Measurements from ENCODE around the gene PHACTR1.
"Not testable (repeated sequence)": the region's sequence is repeated elsewhere in the genome, so short reads cannot be mapped to it uniquely, and the experiment has no call there.

PHACTR1 gene

DNA sequence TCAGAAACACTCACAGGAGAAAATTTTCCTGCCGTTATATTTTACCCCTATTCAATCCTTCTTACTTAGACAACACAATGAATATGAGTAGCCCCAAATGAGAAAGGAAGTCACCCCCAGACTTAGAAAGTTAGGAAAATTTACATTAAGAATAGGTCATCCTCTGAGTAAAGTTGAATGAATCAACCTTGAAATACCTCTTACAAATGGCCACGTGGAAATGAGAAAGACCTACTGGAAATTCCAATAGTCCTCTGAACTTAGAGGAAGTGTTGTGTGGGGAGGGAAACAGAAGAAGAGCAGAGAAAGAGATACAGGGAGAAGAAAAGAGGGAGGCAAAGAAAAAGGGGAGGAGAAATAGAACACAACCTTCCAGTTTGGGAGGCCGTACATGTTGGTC, 43.7 kb downstream of the PHACTR1 start:
- no peaks in the 10 kb centered on the region for H3K36me3 ChIP-seq (ENCODE audit: insufficient read depth, low read length)
- no peaks in the 10 kb centered on the region for H3K4me1 ChIP-seq (ENCODE audit: insufficient read depth, low read length)
- no peaks in the 10 kb centered on the region for H3K27me3 ChIP-seq (ENCODE audit: insufficient read depth, low read length)
- H3K4me3 ChIP-seq (ENCODE audit: low read length) = no peak overlapping the region
- no peak overlapping the region for H2AFZ ChIP-seq (ENCODE audit: low read depth, low read length)
- no peaks in the 10 kb centered on the region for H3K9me3 ChIP-seq (ENCODE audit: low read length)

DNA sequence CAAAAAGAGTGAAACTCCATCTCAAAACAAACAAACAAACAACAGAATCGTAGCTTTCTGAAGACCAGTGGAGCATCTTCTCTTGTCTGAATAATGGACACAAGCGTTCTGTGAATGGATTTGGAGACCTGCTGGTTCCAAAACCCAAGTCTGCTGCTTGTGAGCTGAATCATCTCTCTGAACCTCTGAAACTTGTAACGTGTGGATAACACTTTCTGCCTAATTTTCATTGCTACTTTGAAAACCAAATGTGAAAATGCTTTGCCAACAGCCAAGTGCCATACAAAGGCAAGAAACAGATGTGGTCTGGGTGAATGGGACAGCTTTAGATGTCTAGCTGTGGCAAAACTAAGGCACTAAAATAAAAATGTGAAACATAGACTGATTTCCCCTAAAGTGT, 44.3 kb downstream of the PHACTR1 start:
- Histone ChIP-seq H2AFZ (ENCODE audit: low read depth, low read length) (no peak overlapping the region), H3K9me3 (ENCODE audit: low read length) (no peaks in the 10 kb centered on the region), H3K4me3 (ENCODE audit: low read length) (no peak overlapping the region), H3K27me3 (ENCODE audit: insufficient read depth, low read length) (no peaks in the 10 kb centered on the region), H3K36me3 (ENCODE audit: insufficient read depth, low read length) (no peaks in the 10 kb centered on the region), H3K4me1 (ENCODE audit: insufficient read depth, low read length) (no peaks in the 10 kb centered on the region)

GRCh38 chr6:12761376-12762115, 45.0 kb downstream of the PHACTR1 start:
- Histone ChIP-seq H3K4me1 (ENCODE audit: insufficient read depth, low read length) (no peaks in the 10 kb centered on the region), H2AFZ (ENCODE audit: low read depth, low read length) (no peak overlapping the region), H3K36me3 (ENCODE audit: insufficient read depth, low read length) (no peaks in the 10 kb centered on the region), H3K27me3 (ENCODE audit: insufficient read depth, low read length) (no peaks in the 10 kb centered on the region), H3K4me3 (ENCODE audit: low read length) (no peak overlapping the region), H3K9me3 (ENCODE audit: low read length) (no peaks in the 10 kb centered on the region)

- H3K27me3 ChIP-seq (ENCODE audit: insufficient read depth, low read length); H3K9me3 ChIP-seq (ENCODE audit: low read length); H2AFZ ChIP-seq (ENCODE audit: low read depth, low read length); H3K4me1 ChIP-seq (ENCODE audit: insufficient read depth, low read length); H3K4me3 ChIP-seq (ENCODE audit: low read length); H3K36me3 ChIP-seq (ENCODE audit: insufficient read depth, low read length): not testable (repeated sequence)
These were observed 46.3 kb downstream of the PHACTR1 start for GRCh38 chr6:12762731-12763434.

DNA sequence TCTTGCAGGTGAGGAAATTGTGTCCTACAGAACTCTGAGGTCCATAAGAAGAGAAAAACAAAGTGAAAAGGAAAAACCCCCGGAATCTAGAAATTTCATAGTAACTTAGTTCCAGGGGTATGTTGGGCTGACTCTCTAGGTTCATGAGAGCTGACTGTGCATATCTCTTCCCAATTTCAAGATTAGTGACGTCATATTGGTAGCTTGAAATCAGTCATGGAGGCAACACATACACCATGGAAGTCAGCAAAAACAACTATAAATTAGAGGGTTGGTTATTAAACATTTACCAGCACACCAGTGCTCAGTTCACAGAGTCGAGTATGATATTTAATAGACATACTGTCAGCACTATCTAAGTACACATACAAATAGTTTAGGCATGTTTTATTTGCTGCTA, 49.8 kb downstream of the PHACTR1 start:
- H3K4me3 ChIP-seq (ENCODE audit: low read length) = no peak overlapping the region
- H3K9me3 ChIP-seq (ENCODE audit: low read length) = no peaks in the 10 kb centered on the region
- H3K36me3 ChIP-seq (ENCODE audit: insufficient read depth, low read length) = no peaks in the 10 kb centered on the region
- H3K4me1 ChIP-seq (ENCODE audit: insufficient read depth, low read length) = no peaks in the 10 kb centered on the region
- no peaks in the 10 kb centered on the region for H3K27me3 ChIP-seq (ENCODE audit: insufficient read depth, low read length)
- no peak overlapping the region for H2AFZ ChIP-seq (ENCODE audit: low read depth, low read length)

DNA sequence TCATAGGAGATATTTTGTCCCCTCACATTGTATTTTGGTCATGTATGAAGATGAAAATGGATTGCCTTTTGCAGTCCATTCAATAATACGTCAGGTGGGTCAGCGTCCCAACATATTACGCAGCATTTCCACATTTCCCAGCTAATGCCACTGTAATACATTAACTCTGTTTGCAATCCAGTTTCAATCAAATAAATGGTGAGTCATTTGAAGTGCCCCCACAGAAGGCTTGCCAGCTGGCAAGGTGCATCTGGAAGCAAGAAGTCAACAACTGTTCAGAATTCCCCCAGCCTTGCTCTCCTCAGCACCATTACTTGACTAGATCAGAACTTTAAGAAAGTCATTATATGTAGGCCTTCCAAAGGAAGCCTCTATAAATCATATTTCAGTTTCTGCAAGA, 50.4 kb downstream of the PHACTR1 start:
- Histone ChIP-seq H3K27me3 (ENCODE audit: insufficient read depth, low read length) (no peaks in the 10 kb centered on the region), H3K36me3 (ENCODE audit: insufficient read depth, low read length) (no peaks in the 10 kb centered on the region), H3K9me3 (ENCODE audit: low read length) (no peaks in the 10 kb centered on the region)

GRCh38 chr6:12769556-12770256, 53.1 kb downstream of the PHACTR1 start:
- no peaks in the 10 kb centered on the region for H3K4me1 ChIP-seq (ENCODE audit: insufficient read depth, low read length)
- H3K9me3 ChIP-seq (ENCODE audit: low read length) = no peaks in the 10 kb centered on the region
- H2AFZ ChIP-seq (ENCODE audit: low read depth, low read length) = no peak overlapping the region
- no peak overlapping the region for H3K4me3 ChIP-seq (ENCODE audit: low read length)
- H3K36me3 ChIP-seq (ENCODE audit: insufficient read depth, low read length) = no peaks in the 10 kb centered on the region
- H3K27me3 ChIP-seq (ENCODE audit: insufficient read depth, low read length) = no peaks in the 10 kb centered on the region

More for the DNA sequence above, 50.4 kb downstream of the PHACTR1 start:
- no peak overlapping the region for H3K4me3 ChIP-seq (ENCODE audit: low read length)
- no peak overlapping the region for H2AFZ ChIP-seq (ENCODE audit: low read depth, low read length)
- H3K4me1 ChIP-seq (ENCODE audit: insufficient read depth, low read length) = no peaks in the 10 kb centered on the region

DNA sequence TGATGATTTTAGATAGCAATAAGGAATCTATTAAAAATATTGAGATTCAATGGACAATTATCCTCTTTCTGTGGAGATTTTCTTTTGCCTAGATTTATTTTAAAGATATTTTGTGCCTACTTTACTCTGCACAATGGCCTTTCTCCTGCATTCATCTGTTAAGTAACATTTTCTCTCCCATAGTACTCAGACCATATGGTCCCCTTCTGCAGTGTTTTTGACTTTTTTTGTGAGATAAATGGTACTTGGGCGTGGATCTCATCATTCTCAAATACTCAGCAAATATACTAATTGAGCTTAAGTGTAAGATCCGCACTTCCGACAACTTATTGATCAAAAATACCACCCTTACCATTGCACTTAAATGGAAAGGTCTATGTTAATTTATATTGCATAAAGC, 55.8 kb downstream of the PHACTR1 start:
- Histone ChIP-seq H3K4me1 (ENCODE audit: insufficient read depth, low read length) (no peaks in the 10 kb centered on the region), H3K4me3 (ENCODE audit: low read length) (no peak overlapping the region), H3K27me3 (ENCODE audit: insufficient read depth, low read length) (no peaks in the 10 kb centered on the region), H3K9me3 (ENCODE audit: low read length) (no peaks in the 10 kb centered on the region), H2AFZ (ENCODE audit: low read depth, low read length) (no peak overlapping the region), H3K36me3 (ENCODE audit: insufficient read depth, low read length) (no peaks in the 10 kb centered on the region)

- Histone ChIP-seq H3K36me3 (ENCODE audit: insufficient read depth, low read length) (no peaks in the 10 kb centered on the region), H3K4me1 (ENCODE audit: insufficient read depth, low read length) (no peaks in the 10 kb centered on the region), H3K4me3 (ENCODE audit: low read length) (no peak overlapping the region), H3K27me3 (ENCODE audit: insufficient read depth, low read length) (no peaks in the 10 kb centered on the region), H2AFZ (ENCODE audit: low read depth, low read length) (no peak overlapping the region), H3K9me3 (ENCODE audit: low read length) (no peaks in the 10 kb centered on the region)
These were observed 59.7 kb downstream of the PHACTR1 start for GRCh38 chr6:12776291-12776690.

- no peak overlapping the region for H2AFZ ChIP-seq (ENCODE audit: low read depth, low read length)
These were observed 63.2 kb downstream of the PHACTR1 start for GRCh38 chr6:12779772-12780171.

DNA sequence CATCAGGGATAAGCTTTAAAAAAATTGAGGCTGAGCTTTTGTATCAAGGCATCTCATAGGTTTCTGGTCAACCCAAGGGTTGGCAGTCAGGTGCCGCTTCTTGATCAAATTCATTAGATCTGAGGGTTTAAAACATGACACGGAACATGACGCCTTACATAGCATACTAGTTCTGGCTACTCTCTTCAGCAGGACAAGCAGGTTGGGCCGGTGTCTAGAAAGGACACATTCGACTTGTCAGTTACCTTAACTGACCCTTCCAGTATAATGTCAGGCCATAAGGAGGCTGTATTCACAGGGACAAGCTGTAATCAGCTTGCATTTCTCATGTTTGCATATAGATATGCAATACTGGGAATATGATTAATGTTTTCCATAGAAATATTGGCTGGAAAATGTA, 65.6 kb downstream of the PHACTR1 start:
- no peaks in the 10 kb centered on the region for H3K9me3 ChIP-seq (ENCODE audit: low read length)
- H2AFZ ChIP-seq (ENCODE audit: low read depth, low read length) = no peak overlapping the region
- no peaks in the 10 kb centered on the region for H3K36me3 ChIP-seq (ENCODE audit: insufficient read depth, low read length)
- H3K4me3 ChIP-seq (ENCODE audit: low read length) = no peak overlapping the region
- H3K4me1 ChIP-seq (ENCODE audit: insufficient read depth, low read length) = no peaks in the 10 kb centered on the region
- H3K27me3 ChIP-seq (ENCODE audit: insufficient read depth, low read length) = no peaks in the 10 kb centered on the region

More at GRCh38 chr6:12779772-12780171, 63.2 kb downstream of the PHACTR1 start:
- Histone ChIP-seq H3K4me3 (ENCODE audit: low read length) (no peak overlapping the region), H3K9me3 (ENCODE audit: low read length) (no peaks in the 10 kb centered on the region), H3K27me3 (ENCODE audit: insufficient read depth, low read length) (no peaks in the 10 kb centered on the region), H3K36me3 (ENCODE audit: insufficient read depth, low read length) (no peaks in the 10 kb centered on the region), H3K4me1 (ENCODE audit: insufficient read depth, low read length) (no peaks in the 10 kb centered on the region)

DNA sequence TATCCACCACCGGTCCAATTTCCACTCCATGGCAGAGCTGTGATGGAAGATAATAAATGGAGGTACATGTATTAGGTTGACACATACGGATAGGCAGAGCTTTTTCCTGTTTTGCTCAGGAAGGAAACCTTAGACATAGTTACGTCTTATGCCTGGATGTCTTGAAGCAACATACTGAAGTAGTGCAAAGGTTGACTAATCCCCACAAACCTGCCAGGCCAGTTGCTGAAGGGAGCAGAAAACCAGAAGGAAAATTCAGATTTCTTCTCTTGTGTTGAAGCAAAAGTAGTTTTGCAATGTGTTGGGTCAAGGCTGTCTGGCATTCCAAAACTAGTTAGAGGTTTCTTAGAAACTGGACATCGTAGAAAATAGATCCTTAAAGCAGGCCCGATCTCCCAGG, 68.7 kb downstream of the PHACTR1 start:
- no peak overlapping the region for H2AFZ ChIP-seq (ENCODE audit: low read depth, low read length)
- no peaks in the 10 kb centered on the region for H3K4me1 ChIP-seq (ENCODE audit: insufficient read depth, low read length)
- no peaks in the 10 kb centered on the region for H3K27me3 ChIP-seq (ENCODE audit: insufficient read depth, low read length)
- no peak overlapping the region for H3K4me3 ChIP-seq (ENCODE audit: low read length)
- no peaks in the 10 kb centered on the region for H3K36me3 ChIP-seq (ENCODE audit: insufficient read depth, low read length)
- no peaks in the 10 kb centered on the region for H3K9me3 ChIP-seq (ENCODE audit: low read length)

DNA sequence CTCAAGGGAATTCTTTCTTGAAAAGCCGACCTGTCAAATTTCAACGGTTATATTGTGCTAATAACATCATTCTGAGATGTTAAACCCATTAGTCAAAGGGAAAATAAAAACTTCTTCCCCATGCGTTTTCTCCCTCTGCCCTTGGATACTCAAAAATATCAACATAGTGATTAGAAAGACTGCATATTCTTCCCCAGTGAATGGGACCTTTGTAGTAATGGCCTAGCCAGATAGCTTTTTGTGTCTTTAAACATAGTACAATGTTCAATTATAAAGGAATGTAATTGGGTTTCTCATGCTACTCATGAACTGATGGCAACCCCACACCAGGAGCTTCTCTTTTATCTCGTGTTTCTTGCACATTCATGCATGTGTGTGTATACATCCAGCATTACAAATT, 69.4 kb downstream of the PHACTR1 start:
- Histone ChIP-seq H3K36me3 (ENCODE audit: insufficient read depth, low read length) (no peaks in the 10 kb centered on the region), H3K4me3 (ENCODE audit: low read length) (no peak overlapping the region), H3K4me1 (ENCODE audit: insufficient read depth, low read length) (no peaks in the 10 kb centered on the region), H3K27me3 (ENCODE audit: insufficient read depth, low read length) (no peaks in the 10 kb centered on the region), H2AFZ (ENCODE audit: low read depth, low read length) (no peak overlapping the region), H3K9me3 (ENCODE audit: low read length) (no peaks in the 10 kb centered on the region)

All from neuron (in vitro differentiated cells).